ENCODE data around the gene TRPM6. TPM values are rescaled to one million over a fixed set of nuclear protein-coding genes. Genes with fewer than 3 reads are reported as not detected.
"Not testable (repeated sequence)": the region's sequence is repeated elsewhere in the genome, so short reads cannot be mapped to it uniquely, and the experiment has no call there.

Gene TRPM6
- total RNA-seq, 1 donor from 2014 or later = not detected

GRCh38 chr9:74856989-74857388 lies 30.7 kb downstream of the TRPM6 start:
- Mint-ChIP-seq H3K27ac (ENCODE audit: unreplicated experiment) (no peak overlapping the region), H3K4me1 (peaks cover 3% of the 10 kb centered on the region), H3K27me3 (ENCODE audit: low read depth) (no peaks in the 10 kb centered on the region), H3K36me3 (ENCODE audit: low read depth) (no peaks in the 10 kb centered on the region), H3K9me3 (no peaks in the 10 kb centered on the region), H3K4me3 (no peak overlapping the region)
- DNase-seq (ENCODE audit: low read depth, low spot score) = no peak
- TF ChIP-seq, protein P1, sequence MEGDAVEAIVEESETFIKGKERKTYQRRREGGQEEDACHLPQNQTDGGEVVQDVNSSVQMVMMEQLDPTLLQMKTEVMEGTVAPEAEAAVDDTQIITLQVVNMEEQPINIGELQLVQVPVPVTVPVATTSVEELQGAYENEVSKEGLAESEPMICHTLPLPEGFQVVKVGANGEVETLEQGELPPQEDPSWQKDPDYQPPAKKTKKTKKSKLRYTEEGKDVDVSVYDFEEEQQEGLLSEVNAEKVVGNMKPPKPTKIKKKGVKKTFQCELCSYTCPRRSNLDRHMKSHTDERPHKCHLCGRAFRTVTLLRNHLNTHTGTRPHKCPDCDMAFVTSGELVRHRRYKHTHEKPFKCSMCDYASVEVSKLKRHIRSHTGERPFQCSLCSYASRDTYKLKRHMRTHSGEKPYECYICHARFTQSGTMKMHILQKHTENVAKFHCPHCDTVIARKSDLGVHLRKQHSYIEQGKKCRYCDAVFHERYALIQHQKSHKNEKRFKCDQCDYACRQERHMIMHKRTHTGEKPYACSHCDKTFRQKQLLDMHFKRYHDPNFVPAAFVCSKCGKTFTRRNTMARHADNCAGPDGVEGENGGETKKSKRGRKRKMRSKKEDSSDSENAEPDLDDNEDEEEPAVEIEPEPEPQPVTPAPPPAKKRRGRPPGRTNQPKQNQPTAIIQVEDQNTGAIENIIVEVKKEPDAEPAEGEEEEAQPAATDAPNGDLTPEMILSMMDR (conservative IDR thresholded peaks at IDR 0.05) = no peak

GRCh38 chr9:74855072-74855471 lies 32.6 kb downstream of the TRPM6 start:
- TF ChIP-seq, protein P1 (conservative IDR thresholded peaks at IDR 0.05) = no peak
- Mint-ChIP-seq H3K4me1 (no peaks in the 10 kb centered on the region), H3K36me3 (ENCODE audit: low read depth) (no peaks in the 10 kb centered on the region), H3K4me3 (no peak overlapping the region), H3K27me3 (ENCODE audit: low read depth) (no peaks in the 10 kb centered on the region), H3K9me3 (no peaks in the 10 kb centered on the region), H3K27ac (ENCODE audit: unreplicated experiment) (no peak overlapping the region)
- DNase-seq (ENCODE audit: low read depth, low spot score) = no peak

DNA sequence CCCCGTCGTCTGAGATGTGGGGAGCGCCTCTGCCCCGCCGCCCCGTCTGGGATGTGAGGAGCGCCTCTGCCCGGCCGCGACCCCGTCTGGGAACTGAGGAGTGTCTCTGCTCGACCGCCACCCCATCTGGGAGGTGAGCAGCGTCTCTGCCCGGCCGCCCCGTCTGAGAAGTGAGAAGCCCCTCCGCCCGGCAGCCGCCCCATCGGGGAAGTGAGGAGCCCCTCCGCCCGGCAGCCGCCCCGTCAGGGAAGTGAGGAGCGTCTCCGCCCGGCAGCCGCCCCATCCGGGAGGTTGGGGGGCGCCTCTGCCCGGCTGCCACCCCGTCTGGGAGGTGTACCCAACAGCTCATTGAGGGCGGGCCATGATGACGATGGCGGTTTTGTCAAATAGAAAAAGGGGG lies 34.7 kb downstream of the TRPM6 start:
- not testable (repeated sequence) for H3K27me3 Mint-ChIP-seq (ENCODE audit: low read depth); H3K36me3 Mint-ChIP-seq (ENCODE audit: low read depth); H3K4me3 Mint-ChIP-seq; H3K9me3 Mint-ChIP-seq; DNase-seq (ENCODE audit: low read depth, low spot score); H3K4me1 Mint-ChIP-seq; H3K27ac Mint-ChIP-seq (ENCODE audit: unreplicated experiment)

DNA sequence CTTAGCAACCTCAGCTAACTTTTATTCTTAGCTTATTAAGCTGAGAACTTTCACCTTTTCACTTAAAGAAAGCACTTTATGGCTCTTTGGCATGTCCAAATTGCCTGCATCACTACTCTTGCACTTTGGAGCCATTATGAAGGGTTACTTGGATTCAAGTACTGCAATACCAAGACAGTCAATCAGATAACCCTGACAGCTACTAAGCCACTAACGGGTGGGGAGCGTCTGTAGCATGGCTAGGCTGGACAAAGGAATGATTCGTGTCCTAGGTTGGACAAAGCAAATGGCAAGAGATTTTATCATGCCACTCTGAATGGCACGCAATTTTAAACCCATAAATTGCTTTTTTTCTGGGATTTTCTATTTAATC lies 39.6 kb downstream of the TRPM6 start:
- DNase-seq (ENCODE audit: low read depth, low spot score) = no peak
- Mint-ChIP-seq H3K27ac (ENCODE audit: unreplicated experiment) (no peak overlapping the region), H3K9me3 (peaks cover 2% of the 10 kb centered on the region), H3K27me3 (ENCODE audit: low read depth) (no peaks in the 10 kb centered on the region), H3K4me3 (no peak overlapping the region), H3K4me1 (no peaks in the 10 kb centered on the region), H3K36me3 (ENCODE audit: low read depth) (no peaks in the 10 kb centered on the region)
- TF ChIP-seq, protein P1 (conservative IDR thresholded peaks at IDR 0.05) = no peak

DNA sequence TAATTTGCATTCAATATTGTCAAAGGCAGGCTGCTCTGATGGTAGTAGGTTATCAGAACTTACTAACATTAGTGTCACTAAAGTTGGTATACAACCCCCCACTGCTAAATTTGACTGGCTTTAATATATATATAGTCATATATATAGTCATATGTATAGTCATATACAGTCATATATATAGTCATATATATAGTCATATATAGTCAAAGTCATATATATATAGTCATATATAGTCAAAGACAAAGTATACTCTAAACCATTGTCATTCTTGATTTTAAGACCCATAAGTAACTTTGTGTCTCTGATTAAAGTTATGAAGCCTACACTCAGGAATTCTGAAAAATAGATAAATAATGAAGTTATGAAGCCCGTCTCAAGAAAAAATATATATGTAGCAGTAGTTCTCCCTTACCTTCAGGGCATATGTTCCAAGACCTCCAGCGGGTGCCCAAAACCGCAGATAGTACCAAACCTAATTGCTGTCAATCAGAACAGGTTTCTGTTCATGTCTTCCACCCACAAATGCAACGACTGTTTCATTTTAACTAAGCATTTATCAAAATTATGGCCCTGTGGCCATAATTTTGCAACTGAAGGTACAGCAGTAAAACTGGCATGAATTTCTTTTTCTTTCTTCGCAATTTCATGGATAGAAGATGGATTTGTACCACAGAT lies 40.1 kb downstream of the TRPM6 start:
- H3K9me3 Mint-ChIP-seq = peaks cover 2% of the 10 kb centered on the region
- no peaks in the 10 kb centered on the region for H3K36me3 Mint-ChIP-seq (ENCODE audit: low read depth)
- no peak overlapping the region for H3K27ac Mint-ChIP-seq (ENCODE audit: unreplicated experiment)
- H3K4me3 Mint-ChIP-seq = no peak overlapping the region
- DNase-seq (ENCODE audit: low read depth, low spot score) = no peak
- TF ChIP-seq, protein P1 (conservative IDR thresholded peaks at IDR 0.05) = no peak
- H3K4me1 Mint-ChIP-seq = no peaks in the 10 kb centered on the region
- no peaks in the 10 kb centered on the region for H3K27me3 Mint-ChIP-seq (ENCODE audit: low read depth)

- Mint-ChIP-seq H3K27ac (ENCODE audit: unreplicated experiment) (no peak overlapping the region), H3K36me3 (ENCODE audit: low read depth) (no peaks in the 10 kb centered on the region), H3K4me3 (no peak overlapping the region), H3K27me3 (ENCODE audit: low read depth) (no peaks in the 10 kb centered on the region), H3K4me1 (no peaks in the 10 kb centered on the region), H3K9me3 (peaks cover 2% of the 10 kb centered on the region)
- TF ChIP-seq, protein P1 (conservative IDR thresholded peaks at IDR 0.05) = no peak
- no peak for DNase-seq (ENCODE audit: low read depth, low spot score)
Measured at GRCh38 chr9:74846766-74847165, 41.0 kb downstream of the TRPM6 start.
